ENCODE results near the gene KAZN.

DNA sequence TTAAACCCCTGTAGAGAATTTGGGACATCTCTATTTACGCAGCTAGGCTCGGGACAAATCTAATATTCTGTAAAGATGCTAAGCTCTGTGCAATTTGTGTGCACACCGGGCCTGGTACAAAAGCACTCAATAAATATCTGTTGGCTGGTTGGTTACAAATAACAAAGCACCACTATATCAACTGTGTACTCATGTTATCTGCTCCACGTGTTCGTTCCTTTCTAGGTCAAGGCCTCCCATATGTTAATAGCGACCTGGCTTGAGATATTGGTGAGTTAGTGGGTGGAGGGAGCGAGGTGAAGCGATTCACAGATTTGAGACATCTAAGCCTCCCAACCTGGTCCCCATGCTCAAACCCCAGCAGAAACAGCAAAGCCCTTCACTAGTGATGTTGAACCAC, 47.1 kb upstream of the KAZN start:
- TF ChIP-seq, protein P1, sequence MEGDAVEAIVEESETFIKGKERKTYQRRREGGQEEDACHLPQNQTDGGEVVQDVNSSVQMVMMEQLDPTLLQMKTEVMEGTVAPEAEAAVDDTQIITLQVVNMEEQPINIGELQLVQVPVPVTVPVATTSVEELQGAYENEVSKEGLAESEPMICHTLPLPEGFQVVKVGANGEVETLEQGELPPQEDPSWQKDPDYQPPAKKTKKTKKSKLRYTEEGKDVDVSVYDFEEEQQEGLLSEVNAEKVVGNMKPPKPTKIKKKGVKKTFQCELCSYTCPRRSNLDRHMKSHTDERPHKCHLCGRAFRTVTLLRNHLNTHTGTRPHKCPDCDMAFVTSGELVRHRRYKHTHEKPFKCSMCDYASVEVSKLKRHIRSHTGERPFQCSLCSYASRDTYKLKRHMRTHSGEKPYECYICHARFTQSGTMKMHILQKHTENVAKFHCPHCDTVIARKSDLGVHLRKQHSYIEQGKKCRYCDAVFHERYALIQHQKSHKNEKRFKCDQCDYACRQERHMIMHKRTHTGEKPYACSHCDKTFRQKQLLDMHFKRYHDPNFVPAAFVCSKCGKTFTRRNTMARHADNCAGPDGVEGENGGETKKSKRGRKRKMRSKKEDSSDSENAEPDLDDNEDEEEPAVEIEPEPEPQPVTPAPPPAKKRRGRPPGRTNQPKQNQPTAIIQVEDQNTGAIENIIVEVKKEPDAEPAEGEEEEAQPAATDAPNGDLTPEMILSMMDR (IDR thresholded peaks at IDR 0.05 in 8 of 11, conservative IDR thresholded peaks at IDR 0.05 in 3 of 11): no peak
- TF ChIP-seq POLR2A (IDR thresholded peaks at IDR 0.05): no peak
- no peak for TF ChIP-seq POLR2AphosphoS5 (IDR thresholded peaks at IDR 0.05)
